IPS-11a (cell line): ENCODE results near the gene SLC12A6.

ENCODE experiments used
- H3K4me3 ChIP-seq: one replicate; pipeline ENCODE4 v1.5.1; 2013; ENCODE audit warnings: low read depth, low read length, control low read depth

Gene SLC12A6

DNA sequence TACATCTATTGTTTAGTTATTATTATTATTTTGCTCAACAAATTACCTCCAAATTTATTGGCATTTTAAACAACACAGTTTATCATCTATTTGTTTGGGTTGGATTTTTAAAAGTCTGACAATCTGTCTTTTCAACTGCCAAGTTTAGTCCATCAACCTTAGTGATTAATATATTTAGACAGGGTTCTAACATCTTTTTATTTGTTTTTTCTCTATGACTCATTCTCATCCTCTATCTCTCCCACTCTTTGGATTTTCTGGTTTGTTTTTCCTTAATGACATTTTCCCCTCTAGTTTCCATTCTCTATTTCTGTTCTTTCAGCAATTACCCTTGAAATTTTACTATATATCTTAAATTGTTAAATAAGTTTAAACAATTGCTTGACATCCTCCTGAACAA, 70.8 kb downstream of the SLC12A6 start:
- no peak overlapping the region for H3K4me3 ChIP-seq

DNA sequence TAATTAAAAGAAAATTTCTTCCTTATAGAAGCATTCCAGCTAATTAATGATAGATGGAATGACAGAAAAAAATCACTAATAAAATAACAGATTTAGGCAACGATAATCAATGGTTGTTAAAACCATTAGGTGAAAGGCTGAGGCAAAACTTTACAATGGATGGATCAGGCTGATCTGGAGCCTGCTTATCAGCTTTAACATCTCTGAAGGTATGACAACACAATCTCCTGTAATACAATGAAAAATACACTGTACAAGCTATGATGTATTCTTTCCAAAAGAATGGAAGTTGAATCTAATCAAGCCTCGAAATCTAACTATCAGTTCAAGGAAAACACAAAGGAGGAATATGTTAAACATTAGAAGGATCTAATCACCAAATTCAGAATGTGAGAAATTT, 73.5 kb downstream of the SLC12A6 start:
- no peak overlapping the region for H3K4me3 ChIP-seq

DNA sequence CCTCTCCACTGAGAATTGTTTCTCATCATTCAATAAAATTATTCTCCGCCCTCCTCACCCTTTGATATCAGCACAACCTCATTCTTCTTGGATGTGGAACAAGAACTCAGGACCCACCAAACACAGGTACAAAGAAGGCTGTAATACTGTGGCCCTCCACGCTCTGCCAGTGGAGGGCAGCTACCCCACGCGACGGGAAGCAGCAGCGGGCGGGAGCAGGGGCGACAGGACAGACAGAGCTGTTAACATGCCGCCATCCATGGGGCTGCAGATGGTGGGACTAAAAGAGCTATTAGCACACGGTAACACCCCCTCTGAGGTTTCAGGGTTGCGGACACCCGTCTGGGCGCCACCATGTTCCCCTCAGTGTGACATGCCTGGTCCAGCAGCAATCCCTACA, 75.2 kb downstream of the SLC12A6 start:
- no peak overlapping the region for H3K4me3 ChIP-seq

DNA sequence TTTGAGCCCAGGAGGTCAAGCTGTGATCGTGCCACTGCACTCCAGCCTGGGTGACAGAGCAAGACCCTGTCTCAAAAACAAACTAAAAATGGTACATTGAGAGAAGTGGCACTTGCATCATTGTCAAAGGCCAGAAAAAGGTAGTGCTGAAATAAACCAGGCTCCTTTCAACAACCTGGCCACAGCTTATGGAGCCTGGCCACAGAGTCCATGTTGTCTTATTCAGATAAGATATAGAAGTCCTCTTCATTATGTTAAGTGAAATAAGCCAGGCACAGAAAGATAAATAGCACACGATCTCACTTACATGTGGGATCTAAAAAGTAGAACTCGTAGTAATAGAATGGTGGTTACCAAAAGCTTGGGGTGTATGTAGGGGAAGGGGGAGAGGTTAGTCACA, 78.0 kb downstream of the SLC12A6 start:
- no peak overlapping the region for H3K4me3 ChIP-seq

DNA sequence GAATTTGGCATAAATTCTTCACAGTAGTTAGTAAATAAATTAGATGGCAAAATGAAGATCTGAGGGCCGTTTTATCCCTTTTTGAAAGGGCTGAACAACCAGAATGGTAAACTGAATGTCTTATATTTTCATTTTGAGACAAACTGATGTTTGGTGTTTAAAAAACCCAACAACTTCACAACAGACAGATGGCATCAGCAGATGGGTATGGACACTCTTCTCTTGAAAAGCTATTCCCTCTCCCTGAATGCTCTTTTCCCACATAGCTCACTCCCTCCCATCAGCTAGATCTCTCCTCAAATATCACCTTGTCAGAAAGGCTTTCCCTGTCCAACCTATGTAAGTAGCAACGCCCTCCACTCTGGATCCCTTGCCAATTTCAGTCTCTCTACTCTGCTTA, 79.4 kb downstream of the SLC12A6 start:
- H3K4me3 ChIP-seq, result no peak overlapping the region

DNA sequence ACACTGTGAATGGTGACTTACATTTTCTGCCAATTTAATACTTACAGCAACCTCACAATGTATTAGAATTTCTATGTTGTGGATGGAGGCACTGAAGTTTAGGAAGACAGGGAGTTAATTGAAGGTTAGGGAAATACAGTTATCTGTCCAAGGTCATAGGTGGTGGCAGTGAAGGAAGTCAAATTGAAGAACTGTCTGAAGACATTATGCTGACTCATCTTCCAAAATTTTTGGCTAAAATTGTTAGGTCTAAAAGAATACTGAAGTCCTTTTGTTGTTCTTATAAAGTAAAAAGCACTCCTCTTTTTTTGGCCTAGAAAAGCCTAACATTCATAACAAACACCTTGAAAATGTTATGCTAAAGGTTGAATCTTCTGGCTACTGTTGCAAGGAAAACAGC, 85.0 kb downstream of the SLC12A6 start:
- no peak overlapping the region for H3K4me3 ChIP-seq

DNA sequence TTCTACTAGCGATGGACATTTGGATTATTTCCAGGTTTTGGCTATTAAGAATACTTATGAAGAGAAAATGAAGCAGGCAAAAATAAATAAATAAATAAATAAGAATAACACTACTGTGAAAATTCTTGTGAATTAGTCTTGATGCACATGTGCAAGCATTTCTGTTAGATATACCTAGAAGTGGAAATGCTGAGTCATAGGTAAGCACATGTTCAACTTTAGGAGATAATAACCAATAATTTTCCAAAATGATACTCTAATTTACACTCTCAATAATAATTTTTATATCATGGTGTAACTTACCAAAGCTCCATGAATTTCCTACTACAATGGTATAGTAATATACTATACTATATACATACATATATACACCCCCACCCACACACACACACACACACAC, 89.4 kb downstream of the SLC12A6 start:
- H3K4me3 ChIP-seq, result no peak overlapping the region

DNA sequence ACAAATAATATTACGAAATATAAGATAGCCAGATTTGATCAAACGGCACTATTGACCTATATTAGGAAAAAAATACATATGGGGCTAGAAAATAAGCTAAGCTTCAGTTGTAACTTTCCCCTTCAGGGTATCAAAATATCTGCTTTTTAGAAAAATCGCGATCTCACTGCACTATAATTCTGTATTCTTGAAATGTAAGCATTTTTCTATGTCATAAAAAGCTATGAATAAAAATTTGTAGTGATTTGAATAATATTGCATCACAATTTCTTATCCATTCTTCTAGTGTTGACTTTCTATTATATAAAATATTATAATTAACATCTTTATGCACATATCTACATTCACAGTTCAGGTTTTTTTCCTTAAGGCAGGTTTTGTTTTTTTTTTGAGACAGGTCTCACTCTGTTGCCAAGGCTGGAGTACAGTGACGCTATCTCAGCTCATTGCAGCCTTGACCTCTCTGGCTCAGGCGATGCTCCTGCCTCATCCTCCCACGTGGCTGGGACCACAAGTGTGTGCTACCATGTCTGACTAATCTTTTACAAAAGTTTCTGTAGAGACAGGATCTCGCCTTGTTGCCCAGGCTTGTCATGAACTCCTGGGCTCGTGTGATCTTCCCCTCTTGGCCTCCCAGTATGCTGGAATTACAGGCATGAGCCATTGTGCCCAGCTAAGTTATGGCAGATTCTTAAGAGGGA, 91.2 kb downstream of the SLC12A6 start:
- H3K4me3 ChIP-seq, result no peak overlapping the region

DNA sequence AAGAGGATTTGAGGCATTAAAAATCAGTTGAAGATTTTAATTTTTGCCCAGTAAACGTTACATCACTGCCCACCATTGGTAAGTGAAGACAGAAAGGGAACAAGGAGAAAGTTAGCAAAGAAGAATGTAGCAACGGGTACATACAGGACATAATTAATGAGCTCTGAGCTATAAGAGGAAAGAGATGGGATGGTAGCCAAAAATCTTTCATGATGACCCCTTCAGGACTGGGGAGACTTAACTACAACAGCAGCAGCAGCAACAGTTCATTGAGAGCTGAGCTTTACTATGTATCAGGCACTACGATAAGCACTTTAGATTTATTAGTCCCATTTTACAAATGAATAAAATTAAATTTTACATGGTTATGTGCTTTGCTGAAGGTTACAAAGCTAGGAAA, 94.4 kb downstream of the SLC12A6 start:
- no peak overlapping the region for H3K4me3 ChIP-seq

DNA sequence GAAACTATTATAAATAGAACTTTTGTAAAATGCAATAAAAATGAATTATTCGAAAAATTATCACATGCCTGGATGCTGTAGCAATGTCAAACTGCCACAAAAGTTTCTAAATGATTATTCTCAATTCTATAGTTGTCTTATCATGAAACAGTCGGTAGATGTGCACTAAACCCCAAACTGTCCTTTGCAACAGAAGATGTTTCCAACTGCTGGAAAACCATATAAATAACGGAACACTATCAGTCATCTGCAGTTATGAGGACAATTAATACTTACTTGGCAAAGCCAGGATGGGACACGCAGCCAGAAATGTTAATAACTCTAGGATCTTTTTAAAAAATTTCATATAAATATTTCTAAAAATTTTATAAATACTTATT, 95.3 kb downstream of the SLC12A6 start:
- H3K4me3 ChIP-seq, result no peak overlapping the region

DNA sequence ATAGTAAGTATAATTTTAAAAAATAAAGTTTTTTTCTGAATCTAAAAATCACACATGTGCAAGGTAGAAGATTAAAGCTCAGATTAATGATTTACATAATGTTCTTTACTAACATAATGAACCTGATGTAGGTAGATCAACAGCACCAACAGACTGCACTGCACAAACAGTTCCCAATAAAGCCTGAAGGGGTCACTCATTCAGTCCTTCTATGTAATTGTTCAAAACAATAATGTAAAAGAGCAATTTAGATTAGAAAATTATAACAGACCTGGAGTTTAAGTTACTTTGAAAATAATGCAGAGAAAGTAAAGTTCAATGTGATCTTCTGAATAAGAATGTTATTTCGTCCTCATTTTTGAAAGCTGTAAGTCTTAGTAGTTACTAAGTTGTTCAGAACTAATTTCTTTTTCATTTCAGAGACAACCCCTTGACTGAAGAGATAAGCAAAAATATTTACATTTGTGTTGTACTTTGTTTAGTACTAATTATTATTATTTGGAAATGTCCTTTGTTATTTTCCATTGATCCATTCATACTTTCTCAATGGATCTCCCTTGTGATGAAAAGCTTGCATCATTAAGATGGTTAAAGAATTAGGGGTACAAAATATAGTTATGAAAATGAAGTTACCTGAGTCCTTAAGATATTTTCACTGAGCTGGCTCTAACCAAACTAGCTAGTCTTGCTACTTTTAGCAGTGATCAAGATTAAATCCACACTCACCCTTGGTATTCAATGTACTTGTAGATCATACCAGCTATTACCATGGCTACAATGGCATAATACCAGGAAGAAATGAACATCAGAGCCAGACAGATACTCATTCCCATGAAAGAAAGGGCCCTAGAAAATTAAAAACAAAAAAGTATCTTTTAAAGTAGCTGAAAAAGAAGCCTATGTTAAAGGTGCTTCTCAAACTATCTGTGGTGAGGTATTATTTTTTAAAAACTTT, 95.9 kb downstream of the SLC12A6 start:
- H3K4me3 ChIP-seq, result no peak overlapping the region

DNA sequence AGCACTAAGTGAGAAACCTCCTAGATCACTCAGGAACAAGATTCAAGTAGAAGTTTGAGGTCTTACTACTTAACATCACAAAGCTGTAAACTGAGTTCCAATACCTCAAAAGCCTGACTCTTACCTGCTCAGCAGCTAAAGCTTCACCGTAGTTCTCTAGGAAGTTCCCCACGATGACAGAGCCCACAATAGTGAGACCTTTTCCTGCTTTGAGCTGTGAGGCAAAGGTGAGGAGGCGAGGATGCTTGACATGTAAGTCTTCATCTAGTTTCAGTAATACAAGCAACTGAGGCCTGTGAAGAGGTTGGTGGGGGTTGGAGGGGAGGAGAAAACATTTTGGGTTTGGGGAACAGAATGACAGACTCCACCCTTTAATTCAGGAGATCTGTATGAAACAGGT, 97.0 kb downstream of the SLC12A6 start:
- H3K4me3 ChIP-seq, result no peak overlapping the region

DNA sequence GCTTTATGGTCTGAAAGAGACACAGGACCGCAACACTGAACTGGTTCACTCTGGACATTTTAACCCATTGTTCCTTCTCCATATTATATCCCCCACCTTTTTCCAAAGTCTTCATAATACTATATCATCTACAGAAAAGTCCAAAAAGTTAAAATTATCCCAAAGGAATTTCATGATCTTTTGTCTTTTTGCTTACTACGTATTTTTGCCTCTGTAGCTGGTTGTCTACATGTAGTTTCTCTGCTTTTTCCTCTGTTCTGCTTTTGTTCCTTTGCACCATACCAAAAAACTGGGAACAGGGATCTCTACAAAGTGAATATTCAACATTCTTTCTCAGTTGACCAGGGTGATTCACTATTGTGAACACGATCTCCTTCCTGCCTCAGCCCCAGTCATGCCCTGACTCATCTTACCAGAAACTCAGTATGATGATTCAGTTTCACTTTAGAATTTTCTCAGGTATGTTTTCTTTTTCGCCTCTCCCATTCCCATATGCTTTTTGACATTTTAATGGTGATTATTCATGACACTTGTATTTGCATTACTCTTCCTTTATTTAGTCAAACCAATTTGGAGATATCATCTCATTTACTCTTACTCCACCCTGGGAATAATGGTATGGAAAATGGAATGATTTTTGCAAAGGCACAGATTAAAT, 98.3 kb downstream of the SLC12A6 start:
- H3K4me3 ChIP-seq, result no peak overlapping the region

DNA sequence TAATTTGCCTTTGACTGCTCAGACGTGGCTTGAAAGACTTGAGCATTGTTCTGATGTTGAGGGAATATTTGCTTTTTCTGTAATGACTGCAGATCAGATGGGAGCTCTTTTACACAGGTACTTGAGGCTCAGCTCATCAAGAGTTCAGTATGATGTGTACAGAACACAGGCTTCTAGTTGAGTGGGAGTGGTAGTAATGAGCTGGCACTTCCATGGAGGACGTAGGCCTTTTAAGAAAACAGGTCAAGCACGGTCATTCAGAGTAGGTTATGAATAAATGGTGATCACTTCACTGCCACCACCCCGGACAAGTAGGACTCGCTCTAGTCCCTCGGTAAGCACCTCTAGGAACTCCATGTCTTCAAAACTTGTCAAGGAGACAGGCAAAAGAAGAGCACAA, 104.0 kb downstream of the SLC12A6 start:
- no peak overlapping the region for H3K4me3 ChIP-seq

DNA sequence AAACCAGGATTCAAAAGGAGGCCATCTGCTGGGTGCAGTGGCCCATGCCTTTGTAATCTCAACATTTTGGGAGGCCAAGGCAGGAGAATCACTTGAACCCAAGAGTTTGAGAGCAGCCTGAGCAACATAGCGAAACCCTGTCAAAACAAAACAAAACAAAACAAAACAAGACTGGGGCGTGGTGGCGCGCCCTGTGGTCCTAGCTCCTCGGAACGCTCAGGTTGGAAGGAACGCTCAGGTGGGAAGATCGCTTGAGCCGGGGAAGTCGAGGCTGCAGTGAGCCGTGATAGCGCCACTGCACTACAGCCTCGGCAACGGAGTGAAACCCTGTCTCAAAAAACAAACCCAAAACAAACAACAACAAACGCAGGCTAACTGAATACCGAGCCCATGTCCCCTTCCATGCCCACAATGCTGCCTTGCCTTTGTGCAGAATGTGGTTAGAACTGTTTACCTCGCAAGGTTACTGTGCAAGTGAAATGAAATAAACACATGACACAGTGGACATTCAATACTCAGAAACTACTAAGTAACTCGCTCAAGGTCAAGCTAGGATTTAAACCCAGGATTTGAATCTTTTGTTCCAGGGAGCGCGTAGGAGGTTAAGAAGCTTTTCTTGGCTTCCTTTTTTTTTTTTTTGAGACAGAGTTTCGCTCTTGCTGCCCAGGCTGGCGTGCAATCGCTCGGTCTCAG, 113.5 kb downstream of the SLC12A6 start:
- H3K4me3 ChIP-seq, result peak overlapping the region; percentile 96

DNA sequence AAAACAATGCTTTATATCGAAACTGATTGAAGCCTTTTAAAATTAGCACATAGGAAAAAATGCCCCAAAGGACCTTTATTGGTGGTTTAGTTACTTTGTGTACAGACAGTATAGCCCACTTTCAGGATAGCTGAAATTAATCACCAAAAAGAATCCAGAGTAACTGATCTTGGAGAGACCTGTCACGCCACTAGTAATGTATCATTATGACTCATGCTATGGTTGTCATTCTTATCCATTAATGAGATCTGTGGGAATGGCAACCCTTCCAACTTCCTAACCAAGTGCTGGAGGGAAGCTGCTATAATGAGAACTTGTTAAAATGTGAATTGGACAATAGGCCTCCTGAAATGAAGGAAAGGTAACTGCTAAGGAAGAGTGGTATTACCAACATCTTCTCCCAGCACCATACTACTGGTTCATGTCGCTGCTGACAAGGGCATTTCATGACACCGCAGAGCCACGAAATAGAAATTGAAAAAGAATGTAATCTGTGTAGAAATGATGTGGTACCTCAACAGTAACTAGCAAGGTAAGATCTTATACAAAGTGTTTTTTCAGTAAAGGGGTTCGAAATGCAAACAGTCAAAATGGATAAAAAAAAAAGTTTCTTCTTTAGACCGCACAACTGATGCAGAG, 119.9 kb downstream of the SLC12A6 start:
- H3K4me3 ChIP-seq, result no peak overlapping the region

DNA sequence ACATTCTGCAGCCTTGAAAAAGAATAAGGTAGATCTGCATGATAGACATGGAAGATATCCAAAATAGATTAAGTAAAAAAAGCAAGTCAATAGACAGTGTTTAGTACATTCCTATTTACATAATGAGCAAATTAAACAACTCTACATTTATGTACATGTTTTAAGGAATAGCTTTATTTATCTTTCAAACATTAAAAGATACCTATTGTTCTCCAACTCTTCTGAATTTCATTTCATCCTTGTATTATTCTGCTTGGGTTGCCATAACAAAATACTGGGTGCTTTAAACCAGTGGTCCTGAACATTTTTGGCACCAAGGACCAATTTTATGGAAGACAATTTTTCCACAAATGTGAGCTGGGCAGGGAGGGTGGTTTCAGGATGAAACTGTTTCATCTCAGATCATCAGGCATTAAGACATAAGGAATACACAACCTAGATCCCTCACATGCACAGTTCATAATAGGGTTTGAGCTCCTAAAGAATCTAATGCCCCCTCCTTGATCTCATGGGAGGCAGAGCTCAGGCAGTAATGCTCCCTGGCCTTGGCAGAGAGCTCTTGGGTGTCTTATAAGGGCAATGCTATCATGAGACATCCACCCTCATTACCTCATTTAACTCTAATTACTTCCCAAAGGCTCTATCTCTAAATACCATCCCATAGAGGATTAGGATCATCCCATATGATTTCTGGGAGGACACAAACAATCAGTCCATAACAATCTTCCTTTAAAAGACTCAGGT, 120.9 kb downstream of the SLC12A6 start:
- no peak overlapping the region for H3K4me3 ChIP-seq

DNA sequence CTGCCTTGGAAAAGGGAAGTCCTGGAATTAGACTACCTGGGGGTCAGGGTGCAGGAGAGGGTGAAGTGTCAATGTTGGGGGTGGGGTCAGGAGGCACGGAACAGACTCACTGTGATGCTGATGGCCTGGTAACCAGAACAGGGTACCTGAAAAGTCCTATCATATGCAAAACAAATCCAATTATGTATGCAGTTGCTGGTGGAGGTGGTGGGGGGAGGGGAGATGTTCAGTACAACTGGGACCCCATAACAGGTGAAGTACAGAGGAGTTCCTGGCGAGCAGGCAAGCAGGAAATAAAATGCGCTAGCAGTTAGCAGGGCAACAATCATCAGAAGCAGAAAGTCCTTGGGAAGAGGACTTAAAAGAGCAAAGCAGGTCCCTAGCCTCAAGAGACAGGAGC, 123.4 kb downstream of the SLC12A6 start:
- H3K4me3 ChIP-seq, result no peak overlapping the region

DNA sequence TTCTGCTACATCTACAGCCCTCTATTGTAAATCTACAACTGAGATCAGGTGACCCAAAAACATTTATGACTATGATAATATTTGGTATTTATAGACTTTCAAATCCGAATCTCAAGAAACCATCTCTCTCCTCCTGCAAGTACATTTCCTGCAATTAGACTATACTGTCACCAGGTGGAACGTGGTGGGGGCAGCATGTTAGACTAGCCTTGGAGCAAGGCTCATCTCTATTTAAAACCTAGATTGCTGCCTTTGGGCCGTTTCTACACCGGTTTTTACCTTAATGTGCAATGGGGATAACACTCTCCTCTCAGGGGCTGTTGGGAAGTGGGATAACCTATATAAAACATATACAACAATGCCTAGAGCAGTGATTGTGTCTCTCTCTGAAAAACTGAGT, 123.9 kb downstream of the SLC12A6 start:
- no peak overlapping the region for H3K4me3 ChIP-seq
